Endothelial cell (in vitro differentiated cells): ENCODE data around the gene INTS3. TPM values are rescaled to one million over a fixed set of nuclear protein-coding genes. Genes with fewer than 3 reads are reported as not detected.

Source experiments
- DNase-seq: peaks from one replicate; pipeline ENCODE4 v3.0.0; 2021; ENCODE audit warnings: low spot score
- H3K27ac Mint-ChIP-seq: one replicate; pipeline ENCODE4 v1.8.0; 2021; ENCODE audit warnings: mixed read lengths, inconsistent platforms; ENCODE audit not compliant: unreplicated experiment
- H3K27me3 Mint-ChIP-seq: one replicate; pipeline ENCODE4 v1.8.0; 2021; ENCODE audit warnings: mild to moderate bottlenecking, moderate library complexity, mixed read lengths, inconsistent platforms; ENCODE audit not compliant: unreplicated experiment
- H3K36me3 Mint-ChIP-seq: one replicate; pipeline ENCODE4 v1.8.0; 2021; ENCODE audit warnings: mild to moderate bottlenecking, low read depth, mixed read lengths, inconsistent platforms; ENCODE audit not compliant: unreplicated experiment
- H3K4me1 Mint-ChIP-seq: one replicate; pipeline ENCODE4 v1.8.0; 2021; ENCODE audit warnings: mild to moderate bottlenecking, mixed read lengths, inconsistent platforms; ENCODE audit not compliant: unreplicated experiment
- H3K4me3 Mint-ChIP-seq: one replicate; pipeline ENCODE4 v1.8.0; 2021; ENCODE audit warnings: mild to moderate bottlenecking, mixed read lengths, inconsistent platforms; ENCODE audit not compliant: unreplicated experiment
- H3K9me3 Mint-ChIP-seq: one replicate; pipeline ENCODE4 v1.8.0; 2021; ENCODE audit warnings: mixed read lengths, inconsistent platforms; ENCODE audit not compliant: unreplicated experiment
- total RNA-seq: library from RNA; stranded (reverse); fragmentation: NEBNext Ultra II Directional; extraction: Animal tissue kit (Norgen Biotek cat#: 25700); gene quantifications from one replicate; pipeline ENCODE4 v1.2.1, GENCODE V29; 2021; ENCODE audit not compliant: unreplicated experiment
- TF ChIP-seq, protein P1 (sequence below): fragments of 200-600 bp; sonication (generic); IDR thresholded peaks from one replicate; pipeline ENCODE4 v1.5.0; 2021; ENCODE audit warnings: antibody characterized with exemption; ENCODE audit not compliant: unreplicated experiment

The INTS3 gene
- total RNA-seq, 1 donor from 2014 or later, result 69.4 TPM

DNA sequence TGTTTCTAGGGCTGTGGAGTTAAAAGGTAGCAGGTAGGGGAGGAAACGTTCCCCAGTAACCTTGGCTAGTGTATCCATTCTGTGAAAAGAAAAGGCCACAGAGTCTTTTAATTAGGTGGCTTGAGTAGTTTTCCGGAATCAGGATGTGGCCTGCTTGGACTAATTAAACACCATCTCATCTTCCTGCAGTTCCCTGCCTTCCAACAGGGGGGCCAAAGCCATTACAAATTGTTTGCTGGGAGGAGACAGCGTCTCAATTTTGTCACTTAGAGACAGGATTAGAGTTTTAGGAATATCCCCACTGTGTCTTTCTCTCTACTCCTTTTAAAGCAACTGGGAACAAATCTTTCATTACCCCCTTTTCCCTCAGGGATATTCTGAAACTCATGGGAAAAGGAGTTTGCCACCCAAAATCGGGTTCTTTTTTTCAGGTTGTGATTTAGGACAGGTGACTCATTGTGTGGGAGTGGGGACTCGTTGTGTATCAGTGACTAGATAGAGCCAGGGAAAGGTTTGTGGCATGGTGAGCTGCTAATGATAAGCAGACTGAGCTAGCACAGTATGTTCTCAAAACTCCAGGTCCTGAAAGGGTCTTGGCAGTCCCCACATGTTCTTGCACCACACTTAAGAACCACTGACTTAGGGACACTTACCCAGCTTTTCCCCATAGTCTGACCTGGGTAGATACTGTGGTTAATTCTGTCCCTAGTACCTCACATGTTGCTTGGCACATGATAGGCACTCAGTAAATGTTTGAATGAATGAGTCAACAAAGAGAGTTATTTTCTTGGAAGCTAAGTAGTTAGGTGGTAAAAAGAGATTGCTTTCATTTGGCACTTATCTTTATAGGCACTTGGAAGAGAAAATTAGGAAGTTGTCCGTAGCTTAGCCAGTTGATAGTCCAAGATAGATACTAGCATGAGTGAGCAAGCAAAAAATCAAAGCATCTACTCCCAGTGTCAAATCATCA, 22.5 kb downstream of the INTS3 start:
- Mint-ChIP-seq H3K4me3 (peak overlapping the region; percentile 13), H3K4me1 (peaks cover 56% of the 10 kb centered on the region), H3K9me3 (no peaks in the 10 kb centered on the region), H3K36me3 (peaks cover 34% of the 10 kb centered on the region), H3K27ac (peak overlapping the region; percentile 54), H3K27me3 (peaks cover 7% of the 10 kb centered on the region)
- TF ChIP-seq, protein P1, sequence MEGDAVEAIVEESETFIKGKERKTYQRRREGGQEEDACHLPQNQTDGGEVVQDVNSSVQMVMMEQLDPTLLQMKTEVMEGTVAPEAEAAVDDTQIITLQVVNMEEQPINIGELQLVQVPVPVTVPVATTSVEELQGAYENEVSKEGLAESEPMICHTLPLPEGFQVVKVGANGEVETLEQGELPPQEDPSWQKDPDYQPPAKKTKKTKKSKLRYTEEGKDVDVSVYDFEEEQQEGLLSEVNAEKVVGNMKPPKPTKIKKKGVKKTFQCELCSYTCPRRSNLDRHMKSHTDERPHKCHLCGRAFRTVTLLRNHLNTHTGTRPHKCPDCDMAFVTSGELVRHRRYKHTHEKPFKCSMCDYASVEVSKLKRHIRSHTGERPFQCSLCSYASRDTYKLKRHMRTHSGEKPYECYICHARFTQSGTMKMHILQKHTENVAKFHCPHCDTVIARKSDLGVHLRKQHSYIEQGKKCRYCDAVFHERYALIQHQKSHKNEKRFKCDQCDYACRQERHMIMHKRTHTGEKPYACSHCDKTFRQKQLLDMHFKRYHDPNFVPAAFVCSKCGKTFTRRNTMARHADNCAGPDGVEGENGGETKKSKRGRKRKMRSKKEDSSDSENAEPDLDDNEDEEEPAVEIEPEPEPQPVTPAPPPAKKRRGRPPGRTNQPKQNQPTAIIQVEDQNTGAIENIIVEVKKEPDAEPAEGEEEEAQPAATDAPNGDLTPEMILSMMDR, result no peak
- DNase-seq, result peak; percentile 42

- H3K4me1 Mint-ChIP-seq, result peaks cover 48% of the 10 kb centered on the region
- DNase-seq, result no peak
- H3K9me3 Mint-ChIP-seq, result no peaks in the 10 kb centered on the region
- TF ChIP-seq, protein P1, result no peak
- peaks cover 32% of the 10 kb centered on the region for H3K36me3 Mint-ChIP-seq
- H3K4me3 Mint-ChIP-seq, result peak overlapping the region; percentile 39
- peaks cover 7% of the 10 kb centered on the region for H3K27me3 Mint-ChIP-seq
- H3K27ac Mint-ChIP-seq, result peak overlapping the region; percentile 87
These were observed 24.2 kb downstream of the INTS3 start for GRCh38 chr1:153752072-153752471.

DNA sequence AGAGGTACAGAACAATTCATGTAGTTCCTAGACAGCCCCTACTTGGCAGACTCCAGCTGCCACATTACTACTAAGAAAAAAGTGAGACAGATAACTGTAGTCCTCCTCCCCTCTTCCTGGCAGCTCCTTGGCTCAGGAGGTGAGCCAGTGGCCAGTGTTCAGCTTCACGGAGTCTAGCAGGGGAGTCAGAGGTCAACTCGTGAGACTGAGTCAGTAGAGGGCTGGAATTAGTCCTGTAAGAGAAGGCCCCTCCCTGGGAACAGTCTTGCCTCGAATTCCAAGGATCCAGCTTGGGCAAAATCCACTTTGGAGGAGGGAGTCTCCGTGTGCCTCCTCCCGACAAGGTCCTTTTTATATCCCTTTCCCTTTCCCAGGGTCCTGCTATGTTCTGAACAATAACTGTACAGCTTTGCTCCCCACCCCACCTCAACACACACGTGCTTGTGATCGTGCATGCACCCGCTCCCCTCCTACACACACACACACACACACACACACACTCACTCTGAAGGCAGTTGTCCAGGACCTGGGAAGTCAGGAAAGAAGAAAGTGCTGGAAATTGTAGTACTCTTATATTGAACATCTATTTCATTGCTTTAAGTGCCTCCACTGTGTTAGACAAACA, 24.8 kb downstream of the INTS3 start:
- H3K36me3 Mint-ChIP-seq, result peaks cover 35% of the 10 kb centered on the region
- H3K27ac Mint-ChIP-seq, result peak overlapping the region; percentile 95
- H3K4me3 Mint-ChIP-seq, result peak overlapping the region; percentile 86
- no peak for DNase-seq
- peaks cover 7% of the 10 kb centered on the region for H3K27me3 Mint-ChIP-seq
- TF ChIP-seq, protein P1, result no peak
- no peaks in the 10 kb centered on the region for H3K9me3 Mint-ChIP-seq
- H3K4me1 Mint-ChIP-seq, result peaks cover 50% of the 10 kb centered on the region

GRCh38 chr1:153754266-153754665, 26.4 kb downstream of the INTS3 start:
- Mint-ChIP-seq H3K4me1 (peaks cover 53% of the 10 kb centered on the region), H3K27ac (no peak overlapping the region), H3K9me3 (no peaks in the 10 kb centered on the region), H3K27me3 (peaks cover 7% of the 10 kb centered on the region), H3K36me3 (peaks cover 38% of the 10 kb centered on the region), H3K4me3 (peak overlapping the region; percentile 23)
- TF ChIP-seq, protein P1, result no peak
- no peak for DNase-seq

- Mint-ChIP-seq H3K36me3 (peaks cover 45% of the 10 kb centered on the region), H3K27me3 (peaks cover 2% of the 10 kb centered on the region), H3K4me3 (peak overlapping the region; percentile 8), H3K27ac (no peak overlapping the region), H3K4me1 (peaks cover 45% of the 10 kb centered on the region), H3K9me3 (no peaks in the 10 kb centered on the region)
- DNase-seq, result no peak
- TF ChIP-seq, protein P1, result no peak
These were observed 32.6 kb downstream of the INTS3 start for GRCh38 chr1:153760440-153760839.
